HG02798 (cell line): Measurements from ENCODE around the gene F11R.
A peak's percentile ranks its signal among the peaks of the same experiment; 100 is the strongest.
"Not testable (repeated sequence)": the region's sequence is repeated elsewhere in the genome, so short reads cannot be mapped to it uniquely, and the experiment has no call there.

Experiments used
- ATAC-seq: cut with Tn5 transposase; IDR thresholded peaks from one replicate; pipeline ENCODE4 v1.9.1; 2021; ENCODE audit warnings: mild to moderate bottlenecking; ENCODE audit not compliant: unreplicated experiment, poor library complexity

The F11R gene

GRCh38 chr1:161044908-161045735, 24.2 kb upstream of the F11R start:
- peak; percentile 39 for ATAC-seq

- ATAC-seq, result no peak
Observed at GRCh38 chr1:161044535-161044907, 23.6 kb upstream of the F11R start.

- ATAC-seq, result no peak
Observed at GRCh38 chr1:161039546-161039945, 18.6 kb upstream of the F11R start.

- ATAC-seq, result no peak
Observed at GRCh38 chr1:161039154-161039545, 18.2 kb upstream of the F11R start.

- peak; percentile 90 for ATAC-seq
Observed at GRCh38 chr1:161038523-161039153, 17.7 kb upstream of the F11R start, which contains the start of gene TSTD1. TSTD1 (minus strand) TSS chr1:161038964; CDS start chr1:161038889, 75 bp downstream.

- no peak for ATAC-seq
Observed at GRCh38 chr1:161037661-161038522, 16.9 kb upstream of the F11R start.

- no peak for ATAC-seq
Observed at GRCh38 chr1:161033751-161034150, 12.8 kb upstream of the F11R start.

GRCh38 chr1:161032409-161032808, 11.5 kb upstream of the F11R start:
- no peak for ATAC-seq

GRCh38 chr1:161031874-161032273, 10.9 kb upstream of the F11R start:
- ATAC-seq, result no peak

GRCh38 chr1:161029466-161029865, 8.5 kb upstream of the F11R start:
- ATAC-seq, result not testable (repeated sequence)

- not testable (repeated sequence) for ATAC-seq
Observed at GRCh38 chr1:161026954-161027353, 6.0 kb upstream of the F11R start.

GRCh38 chr1:161022432-161022831, 1.5 kb upstream of the F11R start:
- ATAC-seq, result not testable (repeated sequence)

GRCh38 chr1:161021970-161022353, 1.0 kb upstream of the F11R start:
- no peak for ATAC-seq

GRCh38 chr1:161021165-161021969, 415 bp upstream of the F11R start:
- peak; percentile 91 for ATAC-seq

GRCh38 chr1:161019751-161020495, 1.0 kb downstream of the F11R start:
- ATAC-seq, result no peak

GRCh38 chr1:161019111-161019660, 1.8 kb downstream of the F11R start:
- not testable (repeated sequence) for ATAC-seq

GRCh38 chr1:161018631-161018930, 2.4 kb downstream of the F11R start:
- no peak for ATAC-seq

- ATAC-seq, result no peak
Observed at GRCh38 chr1:161017756-161018630, 3.0 kb downstream of the F11R start.
